Measurements from ENCODE around the gene HS6ST2. TPM values are rescaled to one million over a fixed set of nuclear protein-coding genes. Genes with fewer than 3 reads are reported as not detected.

HS6ST2 gene
- total and polyA plus RNA-seq, 9 of the 15 experiments (the other 6 are each of a cell fraction or from before 2014, with no cell fraction given) = not detected

DNA sequence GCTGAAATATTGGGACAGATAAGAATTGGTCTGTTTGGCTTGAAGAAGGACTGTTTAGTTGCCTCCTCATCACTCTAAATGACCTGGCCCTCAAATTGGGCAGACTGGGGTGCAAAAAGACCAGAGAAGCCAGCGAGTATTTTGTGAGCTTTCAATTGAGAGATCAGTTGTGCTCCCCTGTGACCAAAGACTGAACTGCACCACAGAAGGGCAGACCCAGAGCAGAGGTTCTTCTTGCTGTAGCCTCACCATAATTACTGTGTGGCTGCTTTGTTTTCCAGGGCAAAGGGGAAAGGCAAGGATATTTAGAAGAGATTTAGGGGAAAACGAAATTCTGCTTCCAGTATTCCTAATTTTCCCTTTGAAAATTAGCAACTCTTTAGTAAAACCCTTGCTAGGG, 365.5 kb downstream of the HS6ST2 start (continued):
- TF ChIP-seq, protein P1, sequence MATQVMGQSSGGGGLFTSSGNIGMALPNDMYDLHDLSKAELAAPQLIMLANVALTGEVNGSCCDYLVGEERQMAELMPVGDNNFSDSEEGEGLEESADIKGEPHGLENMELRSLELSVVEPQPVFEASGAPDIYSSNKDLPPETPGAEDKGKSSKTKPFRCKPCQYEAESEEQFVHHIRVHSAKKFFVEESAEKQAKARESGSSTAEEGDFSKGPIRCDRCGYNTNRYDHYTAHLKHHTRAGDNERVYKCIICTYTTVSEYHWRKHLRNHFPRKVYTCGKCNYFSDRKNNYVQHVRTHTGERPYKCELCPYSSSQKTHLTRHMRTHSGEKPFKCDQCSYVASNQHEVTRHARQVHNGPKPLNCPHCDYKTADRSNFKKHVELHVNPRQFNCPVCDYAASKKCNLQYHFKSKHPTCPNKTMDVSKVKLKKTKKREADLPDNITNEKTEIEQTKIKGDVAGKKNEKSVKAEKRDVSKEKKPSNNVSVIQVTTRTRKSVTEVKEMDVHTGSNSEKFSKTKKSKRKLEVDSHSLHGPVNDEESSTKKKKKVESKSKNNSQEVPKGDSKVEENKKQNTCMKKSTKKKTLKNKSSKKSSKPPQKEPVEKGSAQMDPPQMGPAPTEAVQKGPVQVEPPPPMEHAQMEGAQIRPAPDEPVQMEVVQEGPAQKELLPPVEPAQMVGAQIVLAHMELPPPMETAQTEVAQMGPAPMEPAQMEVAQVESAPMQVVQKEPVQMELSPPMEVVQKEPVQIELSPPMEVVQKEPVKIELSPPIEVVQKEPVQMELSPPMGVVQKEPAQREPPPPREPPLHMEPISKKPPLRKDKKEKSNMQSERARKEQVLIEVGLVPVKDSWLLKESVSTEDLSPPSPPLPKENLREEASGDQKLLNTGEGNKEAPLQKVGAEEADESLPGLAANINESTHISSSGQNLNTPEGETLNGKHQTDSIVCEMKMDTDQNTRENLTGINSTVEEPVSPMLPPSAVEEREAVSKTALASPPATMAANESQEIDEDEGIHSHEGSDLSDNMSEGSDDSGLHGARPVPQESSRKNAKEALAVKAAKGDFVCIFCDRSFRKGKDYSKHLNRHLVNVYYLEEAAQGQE (IDR thresholded peaks at IDR 0.05; ENCODE audit: borderline replicate concordance) = peak; percentile 14; the same call in 1 of the 2 replicates
- TF ChIP-seq, protein P1 (CRISPR knock-in tag; IDR thresholded peaks at IDR 0.05; ENCODE audit: low read depth) = no peak
- TF ChIP-seq PCBP1 (IDR thresholded peaks at IDR 0.05; ENCODE audit: low read depth, low read length, poor library complexity, severe bottlenecking) (no peak), POLR2H (tag; IDR thresholded peaks at IDR 0.05; ENCODE audit: low read depth) (no peak), RAD21 (CRISPR knock-in tag; conservative IDR thresholded peaks at IDR 0.05 in 1 of 2, IDR thresholded peaks at IDR 0.05 in 1 of 2) (peak in 1 of 2 experiments; percentile 38; a peak in 2 of 4 replicates), CTCF (IDR thresholded peaks at IDR 0.05 in 2 of 3, conservative IDR thresholded peaks at IDR 0.05 in 1 of 3; ENCODE audit: insufficient read depth in 2 of 3, low read depth in 1 of 3, low read length in 3 of 3) (peak in 2 of 3 experiments; percentile 25 to 26; a peak in 1 of 6 replicates)

Measured in K562 (cell line).